Activated CD4-positive, CD25-positive, alpha-beta regulatory T cell treated with anti-CD3 and anti-CD28 coated beads, Interleukin-2, amount 50 U/mL, for 16 hours (primary cell): Measurements from ENCODE around the gene OR4C6.

Source experiments
- DNase-seq: peaks from one replicate; pipeline ENCODE4 v3.0.0-alpha.2; 2020; ENCODE audit warnings: low read depth, low spot score

Gene OR4C6

GRCh38 chr11:55661901-55662300 lies at the start of gene OR4C6:
OR4C6 (plus strand) TSS chr11:55662201; CDS start chr11:55665167, 2,966 bp downstream.
- no peak for DNase-seq

GRCh38 chr11:55624531-55624930 lies 37.5 kb upstream of the OR4C6 start:
- no peak for DNase-seq

- no peak for DNase-seq
These were observed 27.2 kb upstream of the OR4C6 start, which contains the start of gene OR4P4 for GRCh38 chr11:55634813-55635212. OR4P4 (plus strand) TSS chr11:55635113.

GRCh38 chr11:55648027-55648426 lies 14.0 kb upstream of the OR4C6 start, which contains the start of gene OR4S2:
OR4S2 (plus strand) TSS chr11:55648327; CDS start chr11:55650904, 2,577 bp downstream.
- no peak for DNase-seq

GRCh38 chr11:55652560-55652959 lies 9.4 kb upstream of the OR4C6 start:
- no peak for DNase-seq

- DNase-seq = no peak
These were observed 6.9 kb upstream of the OR4C6 start for GRCh38 chr11:55655096-55655495.

- no peak for DNase-seq
These were observed 3.9 kb upstream of the OR4C6 start for GRCh38 chr11:55658031-55658573.

- no peak for DNase-seq
These were observed 3.4 kb upstream of the OR4C6 start for GRCh38 chr11:55658608-55659007.

- no peak for DNase-seq
These were observed 7.4 kb downstream of the OR4C6 start for GRCh38 chr11:55669376-55669775.

- no peak for DNase-seq
These were observed 11.9 kb downstream of the OR4C6 start for GRCh38 chr11:55673860-55674259.

GRCh38 chr11:55697817-55698216 lies 35.8 kb downstream of the OR4C6 start:
- no peak for DNase-seq

- no peak for DNase-seq
These were observed 39.4 kb downstream of the OR4C6 start for GRCh38 chr11:55701429-55701828.

- DNase-seq = no peak
These were observed 45.0 kb downstream of the OR4C6 start for GRCh38 chr11:55707029-55707428.

GRCh38 chr11:55714982-55715888 lies 53.2 kb downstream of the OR4C6 start:
- DNase-seq = no peak
